HEK293T (cell line): ENCODE results near the gene DDX55.

Experiments used
- ARNT ChIP-seq: fragments of 450-650 bp; IDR thresholded peaks from 2 replicates; pipeline ENCODE4 v1.6.1; 2017; ENCODE audit warnings: mild to moderate bottlenecking
- HDGF ChIP-seq: fragments of 450-650 bp; IDR thresholded peaks from 2 replicates; pipeline ENCODE4 v1.6.1; 2017; ENCODE audit warnings: antibody characterized with exemption, borderline replicate concordance

- TF ChIP-seq ARNT (no peak), HDGF (no peak)
These were observed 5.9 kb downstream of the DDX55 start for GRCh38 chr12:123607756-123608155.
